Panc1 (cell line): ENCODE measurements around the gene TNRC6C. TPM values are rescaled to one million over a fixed set of nuclear protein-coding genes. Genes with fewer than 3 reads are reported as not detected.
A peak's percentile ranks its signal among the peaks of the same experiment; 100 is the strongest.

ENCODE experiments used
- ATAC-seq: fragments of 200-7000 bp; cut with Tn5 transposase; 2 replicates; pipeline ENCODE4 v1.9.1; 2020; ENCODE audit warnings: mild to moderate bottlenecking, moderate library complexity
- BruUV-seq: library from RNA; stranded (reverse); fragments of 400-500 nt; replicated peaks from 2 replicates; lab custom pipeline; 2021; lab: Mats Ljungman, UMichigan
- CTCF ChIA-PET: fragments of 300-600 bp; sonication (Branson Sonifier 250); formaldehyde crosslinking; loops from one replicate; lab custom pipeline; 2022; ENCODE audit warnings: antibody characterized with exemption; lab: Charles Lee
- POLR2A ChIA-PET: fragments of 300-600 bp; sonication (Branson Sonifier 250); formaldehyde crosslinking; loops from one replicate; lab custom pipeline; 2022; ENCODE audit warnings: antibody characterized with exemption; lab: Charles Lee
- DNase-seq: peaks from one replicate; pipeline ENCODE4 v3.0.0-alpha.2; 2010; ENCODE audit warnings: low read depth, low spot score
- H3K27ac ChIP-seq: 2 replicates; pipeline ENCODE4 v1.5.1; 2011; ENCODE audit warnings: mild to moderate bottlenecking, low read length, inconsistent platforms
- H3K27me3 ChIP-seq: fragments of 200-500 bp; sonication (Bioruptor generic); 2 replicates; pipeline ENCODE4 v1.6.0; 2014; ENCODE audit warnings: low read length, inconsistent platforms; ENCODE audit not compliant: control insufficient read depth, insufficient read depth
- H3K36me3 ChIP-seq: fragments of 200-500 bp; sonication (Bioruptor generic); 2 replicates; pipeline ENCODE4 v1.5.1; 2014; ENCODE audit warnings: inconsistent platforms, mild to moderate bottlenecking, low read length, moderate library complexity; ENCODE audit not compliant: control insufficient read depth, insufficient read depth
- H3K4me1 ChIP-seq: 2 replicates; pipeline ENCODE4 v1.5.1; 2011; ENCODE audit warnings: inconsistent platforms, mild to moderate bottlenecking, low read length, moderate library complexity; ENCODE audit not compliant: control insufficient read depth, insufficient read depth
- H3K4me3 ChIP-seq, 2 experiments: 2 replicates each; pipeline ENCODE4 v1.5.1; 2011 to 2012; ENCODE audit warnings: low read depth in 2 of 2, low read length in 2 of 2, mild to moderate bottlenecking in 2 of 2, inconsistent platforms in 1 of 2, moderate library complexity in 1 of 2
- H3K9me3 ChIP-seq: fragments of 200-500 bp; sonication (Bioruptor generic); 2 replicates; pipeline ENCODE4 v1.5.1; 2014; ENCODE audit warnings: low read depth, mild to moderate bottlenecking, inconsistent platforms, low read length, moderate library complexity; ENCODE audit not compliant: control insufficient read depth, insufficient read depth
- CTCF ChIP-seq: fragments of 450-650 bp; IDR thresholded peaks from 2 replicates; pipeline ENCODE4 v1.5.1; 2017; ENCODE audit warnings: mild to moderate bottlenecking
- POLR2AphosphoS5 ChIP-seq: IDR thresholded peaks from 2 replicates; pipeline ENCODE4 v1.6.1; 2012; ENCODE audit warnings: mild to moderate bottlenecking, low read depth, low read length, moderate library complexity
- SIN3A ChIP-seq: IDR thresholded peaks from 2 replicates; pipeline ENCODE4 v1.6.1; 2012; ENCODE audit warnings: low read depth, mild to moderate bottlenecking, low read length, moderate library complexity, borderline replicate concordance; ENCODE audit not compliant: insufficient read depth
- TCF7L2 ChIP-seq: IDR thresholded peaks from 2 replicates; pipeline ENCODE4 v1.6.1; 2011; ENCODE audit warnings: mild to moderate bottlenecking, low read depth, low read length, inconsistent platforms
- in situ Hi-C: cut with HindIII; loops from 2 replicates; pipeline ENCODE4 v1.10.0; 2016; ENCODE audit warnings: low sequenced_read_pairs, low pct_unique_long_range_greater_than_20kb
- intact Hi-C: fragments of 100-400 bp; cut with micrococcal nuclease; formaldehyde crosslinking; loops from one replicate; pipeline ENCODE4 v1.10.0; 2022; ENCODE audit not compliant: unreplicated experiment
- total RNA-seq: library from RNA; stranded (reverse); gene quantifications from one replicate; pipeline ENCODE4 v1.2.1, GENCODE V29; 2021; ENCODE audit not compliant: unreplicated experiment
- TF ChIP-seq, protein P1 (sequence below), 2 experiments: IDR thresholded peaks; 2 replicates each; pipeline ENCODE4 v1.6.1; 2011 to 2012; ENCODE audit warnings: low read depth in 2 of 2, control low read depth in 1 of 2, low read length in 1 of 2, mild to moderate bottlenecking in 1 of 2, moderate library complexity in 1 of 2; ENCODE audit not compliant: insufficient read depth in 1 of 2

The TNRC6C gene
- total RNA-seq, 1 experiment from 2014 or later = 10.1 TPM

GRCh38 chr17:78104540-78104941 is 146.0 kb downstream of the TNRC6C start:
- POLR2A ChIA-PET = no interaction called here
- in situ Hi-C loops (no loop called here), intact Hi-C loops (no loop called here)
- H3K27ac ChIP-seq = no peak overlapping the region
- BruUV-seq = no TSS peak
- CTCF ChIA-PET = interaction anchor here (0.7 kb wide), 1 partner anchor 517 kb away, joined by 3 read pairs; no protein-coding TSS in a partner anchor
- DNase-seq (no peak), ATAC-seq (peak; percentile 30; the same call in 1 of the 2 replicates)
- H3K27me3 ChIP-seq = no peaks in the 10 kb centered on the region
- no peaks in the 10 kb centered on the region for H3K4me1 ChIP-seq
- H3K4me3 ChIP-seq = no peak overlapping the region
- no peaks in the 10 kb centered on the region for H3K9me3 ChIP-seq
- TF ChIP-seq TCF7L2 (no peak), SIN3A (no peak), POLR2AphosphoS5 (no peak), CTCF (no peak)
- TF ChIP-seq, protein P1, sequence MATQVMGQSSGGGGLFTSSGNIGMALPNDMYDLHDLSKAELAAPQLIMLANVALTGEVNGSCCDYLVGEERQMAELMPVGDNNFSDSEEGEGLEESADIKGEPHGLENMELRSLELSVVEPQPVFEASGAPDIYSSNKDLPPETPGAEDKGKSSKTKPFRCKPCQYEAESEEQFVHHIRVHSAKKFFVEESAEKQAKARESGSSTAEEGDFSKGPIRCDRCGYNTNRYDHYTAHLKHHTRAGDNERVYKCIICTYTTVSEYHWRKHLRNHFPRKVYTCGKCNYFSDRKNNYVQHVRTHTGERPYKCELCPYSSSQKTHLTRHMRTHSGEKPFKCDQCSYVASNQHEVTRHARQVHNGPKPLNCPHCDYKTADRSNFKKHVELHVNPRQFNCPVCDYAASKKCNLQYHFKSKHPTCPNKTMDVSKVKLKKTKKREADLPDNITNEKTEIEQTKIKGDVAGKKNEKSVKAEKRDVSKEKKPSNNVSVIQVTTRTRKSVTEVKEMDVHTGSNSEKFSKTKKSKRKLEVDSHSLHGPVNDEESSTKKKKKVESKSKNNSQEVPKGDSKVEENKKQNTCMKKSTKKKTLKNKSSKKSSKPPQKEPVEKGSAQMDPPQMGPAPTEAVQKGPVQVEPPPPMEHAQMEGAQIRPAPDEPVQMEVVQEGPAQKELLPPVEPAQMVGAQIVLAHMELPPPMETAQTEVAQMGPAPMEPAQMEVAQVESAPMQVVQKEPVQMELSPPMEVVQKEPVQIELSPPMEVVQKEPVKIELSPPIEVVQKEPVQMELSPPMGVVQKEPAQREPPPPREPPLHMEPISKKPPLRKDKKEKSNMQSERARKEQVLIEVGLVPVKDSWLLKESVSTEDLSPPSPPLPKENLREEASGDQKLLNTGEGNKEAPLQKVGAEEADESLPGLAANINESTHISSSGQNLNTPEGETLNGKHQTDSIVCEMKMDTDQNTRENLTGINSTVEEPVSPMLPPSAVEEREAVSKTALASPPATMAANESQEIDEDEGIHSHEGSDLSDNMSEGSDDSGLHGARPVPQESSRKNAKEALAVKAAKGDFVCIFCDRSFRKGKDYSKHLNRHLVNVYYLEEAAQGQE (IDR thresholded peaks at IDR 0.05; ENCODE audit: insufficient read depth in 1 of 2, low read depth in 2 of 2, low read length in 1 of 2) = no peak
- H3K36me3 ChIP-seq = no peaks in the 10 kb centered on the region

GRCh38 chr17:78105101-78105500 is 146.6 kb downstream of the TNRC6C start:
- H3K4me1 ChIP-seq = no peaks in the 10 kb centered on the region
- no peaks in the 10 kb centered on the region for H3K36me3 ChIP-seq
- no peak overlapping the region for H3K27ac ChIP-seq
- no TSS peak for BruUV-seq
- DNase-seq (no peak), ATAC-seq (no peak)
- ChIA-PET POLR2A (interaction anchor here (0.6 kb wide), 1 partner anchor 47 kb away, joined by 4 read pairs; no protein-coding TSS in a partner anchor), CTCF (interaction anchor here (0.6 to 0.8 kb wide), 3 partner anchors 20 to 517 kb away, joined by 3 read pairs; no protein-coding TSS in a partner anchor)
- no peaks in the 10 kb centered on the region for H3K27me3 ChIP-seq
- intact Hi-C loops = no loop called here
- H3K9me3 ChIP-seq = no peaks in the 10 kb centered on the region
- no peak overlapping the region for H3K4me3 ChIP-seq
- in situ Hi-C loops = no loop called here
- TF ChIP-seq POLR2AphosphoS5 (no peak), CTCF (no peak), TCF7L2 (no peak), SIN3A (no peak)
- TF ChIP-seq, protein P1 (IDR thresholded peaks at IDR 0.05; ENCODE audit: insufficient read depth in 1 of 2, low read depth in 2 of 2, low read length in 1 of 2) = no peak
